Subcutaneous abdominal adipose tissue (tissue), 5 donors: Measurements from ENCODE around the gene BLVRB.
A peak's percentile ranks its signal among the peaks of the same experiment; 100 is the strongest.
"Not testable (repeated sequence)": the region's sequence is repeated elsewhere in the genome, so short reads cannot be mapped to it uniquely, and the experiment has no call there.

Experiments used
- H3K27ac ChIP-seq: one replicate; pipeline ENCODE4 v1.7.0; 2013; ENCODE audit warnings: low read depth, mild to moderate bottlenecking, inconsistent platforms, low read length, moderate library complexity
- H3K27me3 ChIP-seq, 5 donors: one replicate each; pipeline ENCODE4 v1.7.0; 2013; ENCODE audit warnings: low read length in 5 of 5, inconsistent platforms in 1 of 5; ENCODE audit not compliant: control insufficient read depth in 5 of 5, insufficient read depth in 4 of 5
- H3K36me3 ChIP-seq, 5 donors: one replicate each; pipeline ENCODE4 v1.7.0; 2013; ENCODE audit warnings: low read length in 5 of 5; ENCODE audit not compliant: control insufficient read depth in 5 of 5, insufficient read depth in 5 of 5
- H3K4me1 ChIP-seq, 5 donors: one replicate each; pipeline ENCODE4 v1.7.0; 2013; ENCODE audit warnings: low read length in 5 of 5, mild to moderate bottlenecking in 3 of 5, moderate library complexity in 1 of 5; ENCODE audit not compliant: control insufficient read depth in 5 of 5, insufficient read depth in 5 of 5
- H3K4me3 ChIP-seq, 5 donors: one replicate each; pipeline ENCODE4 v1.7.0; 2013; ENCODE audit warnings: low read length in 5 of 5, low read depth in 1 of 5
- H3K9ac ChIP-seq, 5 donors: one replicate each; pipeline ENCODE4 v1.7.0; 2013; ENCODE audit warnings: low read length in 5 of 5, mild to moderate bottlenecking in 4 of 5, moderate library complexity in 3 of 5
- H3K9me3 ChIP-seq, 5 donors: one replicate each; pipeline ENCODE4 v1.7.0; 2013; ENCODE audit warnings: low read length in 5 of 5; ENCODE audit not compliant: control insufficient read depth in 5 of 5
- donor health status: healthy.
- donor health status: healthy.
- donor health status: healthy.
- donor health status: healthy.
- donor health status: healthy.

The BLVRB gene

GRCh38 chr19:40466219-40466984 is 857 bp upstream of the BLVRB start:
- H3K4me1 ChIP-seq, result peaks cover 13 to 54% (median 46%) of the 10 kb centered on the region in 5 donors
- H3K36me3 ChIP-seq, result no peaks in the 10 kb centered on the region
- H3K27me3 ChIP-seq, result no peaks in the 10 kb centered on the region
- peak overlapping the region; percentile 98 for H3K27ac ChIP-seq
- no peaks in the 10 kb centered on the region for H3K9me3 ChIP-seq
- peak overlapping the region in 2 of 5 donors; percentile 5 to 66 for H3K9ac ChIP-seq
- H3K4me3 ChIP-seq, result peak overlapping the region; percentile 67 to 74 (median 72)

GRCh38 chr19:40465025-40465556 is 454 bp downstream of the BLVRB start:
- Histone ChIP-seq H3K27me3 (no peaks in the 10 kb centered on the region), H3K9ac (peak overlapping the region; percentile 78 to 87 (median 86)), H3K27ac (peak overlapping the region; percentile 98), H3K4me3 (peak overlapping the region; percentile 60 to 82 (median 75)), H3K36me3 (no peaks in the 10 kb centered on the region), H3K4me1 (peaks cover 13 to 59% (median 54%) of the 10 kb centered on the region in 5 donors), H3K9me3 (no peaks in the 10 kb centered on the region)

- Histone ChIP-seq H3K36me3 (no peaks in the 10 kb centered on the region), H3K4me3 (peak overlapping the region; percentile 60 to 82 (median 75)), H3K4me1 (peaks cover 13 to 63% (median 54%) of the 10 kb centered on the region in 5 donors), H3K27me3 (no peaks in the 10 kb centered on the region), H3K9ac (peak overlapping the region; percentile 78 to 87 (median 86)), H3K27ac (peak overlapping the region; percentile 98), H3K9me3 (no peaks in the 10 kb centered on the region)
Measured at GRCh38 chr19:40464059-40465024, 1.2 kb downstream of the BLVRB start.

GRCh38 chr19:40463587-40464037 is 1.9 kb downstream of the BLVRB start:
- peaks cover 13 to 62% (median 54%) of the 10 kb centered on the region in 5 donors for H3K4me1 ChIP-seq
- H3K27me3 ChIP-seq, H3K36me3 ChIP-seq, H3K9me3 ChIP-seq: not testable (repeated sequence)
- H3K27ac ChIP-seq, result peak overlapping the region; percentile 98
- H3K4me3 ChIP-seq, result peak overlapping the region in 3 of 5 donors; percentile 44 to 82 (median 75)
- H3K9ac ChIP-seq, result peak overlapping the region in 1 of 5 donors; percentile 41

- Histone ChIP-seq H3K4me3 (peak overlapping the region in 1 of 5 donors; percentile 34), H3K9me3 (no peaks in the 10 kb centered on the region), H3K9ac (no peak overlapping the region), H3K4me1 (peaks cover 13 to 53% (median 48%) of the 10 kb centered on the region in 5 donors), H3K27me3 (no peaks in the 10 kb centered on the region), H3K36me3 (peaks cover 0 to 20% (median 9%) of the 10 kb centered on the region in 5 donors), H3K27ac (no peak overlapping the region)
Measured at GRCh38 chr19:40461669-40462221, 3.8 kb downstream of the BLVRB start.

DNA sequence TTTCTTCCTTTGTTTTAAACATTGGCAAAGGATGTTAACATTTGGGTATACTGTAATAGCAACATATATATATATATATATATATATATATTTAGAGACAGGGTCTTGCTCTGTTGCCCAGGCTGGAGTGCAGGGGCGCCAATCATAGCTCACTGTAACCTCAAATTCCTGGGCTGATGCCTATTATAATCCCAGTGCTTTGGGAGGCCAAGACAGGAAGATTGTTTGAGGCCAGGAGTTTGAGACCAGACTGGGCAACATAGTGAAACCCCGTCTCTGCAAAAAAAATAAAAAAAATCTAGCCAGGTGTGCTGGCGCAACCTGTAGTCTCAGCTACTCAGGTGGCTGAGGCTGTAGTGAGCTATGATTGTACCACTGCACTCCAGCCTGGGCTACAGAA is 5.4 kb downstream of the BLVRB start:
- no peak overlapping the region for H3K27ac ChIP-seq
- H3K9ac ChIP-seq, result no peak overlapping the region
- no peak overlapping the region for H3K4me3 ChIP-seq
- peaks cover 7 to 41% (median 37%) of the 10 kb centered on the region in 5 donors for H3K4me1 ChIP-seq
- H3K36me3 ChIP-seq, result peaks cover 0 to 28% (median 13%) of the 10 kb centered on the region in 5 donors
- no peaks in the 10 kb centered on the region for H3K27me3 ChIP-seq
- H3K9me3 ChIP-seq, result no peaks in the 10 kb centered on the region

GRCh38 chr19:40458597-40458974 is 7.0 kb downstream of the BLVRB start:
- no peaks in the 10 kb centered on the region for H3K27me3 ChIP-seq
- no peak overlapping the region for H3K27ac ChIP-seq
- no peaks in the 10 kb centered on the region for H3K9me3 ChIP-seq
- no peak overlapping the region for H3K9ac ChIP-seq
- H3K36me3 ChIP-seq, result peaks cover 0 to 40% (median 14%) of the 10 kb centered on the region in 5 donors
- peaks cover 3 to 27% (median 21%) of the 10 kb centered on the region in 5 donors for H3K4me1 ChIP-seq
- H3K4me3 ChIP-seq, result no peak overlapping the region

DNA sequence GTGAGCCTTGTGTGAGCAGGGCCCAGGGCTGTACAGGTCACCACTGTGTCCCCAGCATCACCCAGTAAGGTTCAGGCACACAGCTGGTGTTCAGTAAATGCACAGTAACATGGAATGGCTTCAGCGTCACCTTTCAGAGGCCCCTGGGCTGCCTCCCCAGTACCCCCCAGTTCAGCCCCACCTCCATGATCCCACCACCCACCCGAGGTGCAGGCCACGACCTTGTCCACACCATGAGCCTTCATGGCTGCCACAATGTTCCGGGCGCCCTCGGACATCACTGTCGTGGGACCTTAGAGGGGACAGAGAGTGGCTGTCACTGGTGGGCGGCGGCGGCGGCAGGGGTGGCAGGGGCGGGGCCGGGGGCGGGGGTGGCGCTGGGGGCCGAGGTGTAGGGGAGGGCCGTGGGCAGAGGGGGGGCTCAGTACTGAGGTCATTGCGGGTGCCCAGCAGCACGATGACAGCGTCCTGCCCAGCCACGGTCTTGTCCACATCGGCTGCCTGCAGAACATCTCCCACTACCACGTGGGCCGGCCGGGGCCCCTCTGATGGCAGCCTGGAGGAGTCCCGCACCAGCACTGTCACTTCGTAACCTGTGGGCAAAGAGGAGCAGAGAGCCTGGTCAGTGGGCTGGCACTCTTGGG is 7.5 kb downstream of the BLVRB start:
- H3K27me3 ChIP-seq, result no peaks in the 10 kb centered on the region
- H3K9me3 ChIP-seq, result no peaks in the 10 kb centered on the region
- H3K36me3 ChIP-seq, result peaks cover 0 to 45% (median 14%) of the 10 kb centered on the region in 5 donors
- peaks cover 3 to 25% (median 18%) of the 10 kb centered on the region in 5 donors for H3K4me1 ChIP-seq
- H3K27ac ChIP-seq, result no peak overlapping the region
- no peak overlapping the region for H3K9ac ChIP-seq
- no peak overlapping the region for H3K4me3 ChIP-seq

DNA sequence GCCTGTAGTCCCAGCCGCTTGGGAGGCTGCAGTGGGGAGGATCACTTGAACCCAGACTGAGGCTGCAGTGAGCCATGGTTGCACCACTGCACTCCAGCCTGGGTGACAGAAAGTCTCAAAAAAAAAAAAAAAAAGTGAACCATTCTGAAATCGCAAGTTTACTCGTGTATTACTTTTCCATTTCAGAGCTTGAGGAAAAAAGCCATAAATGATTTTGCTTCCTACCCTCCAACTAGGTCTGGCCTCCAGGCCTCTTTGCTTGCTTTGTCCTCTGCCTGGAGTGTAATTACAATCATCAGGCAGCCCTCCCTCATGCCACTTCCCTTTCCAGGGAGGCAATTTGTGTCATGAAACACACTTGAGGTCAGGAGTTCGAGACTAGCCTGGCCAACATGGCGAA is 8.5 kb downstream of the BLVRB start:
- H3K9ac ChIP-seq, result no peak overlapping the region
- H3K4me1 ChIP-seq, result peaks cover 3 to 20% (median 13%) of the 10 kb centered on the region in 5 donors
- H3K27ac ChIP-seq, result no peak overlapping the region
- no peak overlapping the region for H3K4me3 ChIP-seq
- H3K9me3 ChIP-seq, result no peaks in the 10 kb centered on the region
- peaks cover 0 to 49% (median 14%) of the 10 kb centered on the region in 5 donors for H3K36me3 ChIP-seq
- H3K27me3 ChIP-seq, result no peaks in the 10 kb centered on the region
